ENCODE data around the gene PROM1.

- no peak for TF ChIP-seq CTCF (IDR thresholded peaks at IDR 0.05)
- no peak for TF ChIP-seq EZH2 (IDR thresholded peaks at IDR 0.05)
- TF ChIP-seq EZH2phosphoT487 (IDR thresholded peaks at IDR 0.05) = no peak
Observed at GRCh38 chr4:16031546-16032395, 52.1 kb downstream of the PROM1 start.

Data from neural progenitor cell (in vitro differentiated cells).